IMR-90 (cell line): Measurements from ENCODE around the gene NDUFAB1. TPM values are rescaled to one million over a fixed set of nuclear protein-coding genes. Genes with fewer than 3 reads are reported as not detected.

Experiments used
- ATAC-seq: fragments of 200-7000 bp; cut with Tn5 transposase; 2 replicates; pipeline ENCODE4 v1.9.1; 2020; ENCODE audit warnings: low read depth, mild to moderate bottlenecking, moderate library complexity
- BruUV-seq: library from RNA; stranded (reverse); fragments of 400-500 nt; replicated peaks from 2 replicates; lab custom pipeline; 2021; lab: Mats Ljungman, UMichigan
- CTCF ChIA-PET: fragments of 300-600 bp; formaldehyde crosslinking; extraction: SDS; loops from one replicate; lab custom pipeline; 2021; ENCODE audit warnings: antibody characterized with exemption; lab: Yijun Ruan, JAX
- POLR2A ChIA-PET: fragments of 300-600 bp; sonication (Branson Sonifier 250); formaldehyde crosslinking; loops from one replicate; lab custom pipeline; 2022; ENCODE audit warnings: antibody characterized with exemption; ENCODE audit not compliant: unreplicated experiment; lab: Charles Lee
- DNase-seq: peaks from one replicate; pipeline ENCODE4 v3.0.0; 2013
- H2AFZ ChIP-seq: replicated peaks from 2 replicates; pipeline ENCODE3; 2013; ENCODE audit warnings: low read length, mild to moderate bottlenecking; ENCODE audit not compliant: poor library complexity
- H2AK5ac ChIP-seq: 2 replicates; pipeline ENCODE4 v1.6.1; 2013; ENCODE audit warnings: low read depth, low read length, inconsistent platforms
- H2AK9ac ChIP-seq: replicated peaks from 2 replicates; pipeline ENCODE3; 2013; ENCODE audit warnings: mild to moderate bottlenecking, low read depth, low read length, moderate library complexity; ENCODE audit not compliant: poor library complexity
- H2BK120ac ChIP-seq: 2 replicates; pipeline ENCODE4 v1.6.1; 2013; ENCODE audit warnings: low read depth, low read length, inconsistent platforms
- H2BK15ac ChIP-seq: 3 replicates; pipeline ENCODE4 v1.6.1; 2013; ENCODE audit warnings: low read depth, low read length, inconsistent platforms
- H2BK20ac ChIP-seq: 2 replicates; pipeline ENCODE4 v1.6.1; 2013; ENCODE audit warnings: low read depth, mild to moderate bottlenecking, inconsistent platforms, low read length, moderate library complexity
- H2BK5ac ChIP-seq: 2 replicates; pipeline ENCODE4 v1.6.1; 2013; ENCODE audit warnings: mild to moderate bottlenecking, low read depth, low read length, inconsistent platforms; ENCODE audit not compliant: poor library complexity, severe bottlenecking
- H3K14ac ChIP-seq: replicated peaks from 2 replicates; pipeline ENCODE4 v1.6.1; 2013; ENCODE audit warnings: low read depth, low read length, inconsistent platforms
- H3K18ac ChIP-seq: 2 replicates; pipeline ENCODE4 v1.6.1; 2013; ENCODE audit warnings: low read depth, low read length, control low read depth
- H3K23ac ChIP-seq: 2 replicates; pipeline ENCODE4 v1.6.1; 2013; ENCODE audit warnings: low read depth, low read length, inconsistent platforms
- H3K27ac ChIP-seq: 2 replicates; pipeline ENCODE4 v1.5.1; 2013; ENCODE audit warnings: mild to moderate bottlenecking, control low read depth, low read length; ENCODE audit not compliant: insufficient read depth
- H3K27me3 ChIP-seq: 2 replicates; pipeline ENCODE4 v1.6.1; 2013; ENCODE audit warnings: low read length; ENCODE audit not compliant: control insufficient read depth, insufficient read depth
- H3K36me3 ChIP-seq: 2 replicates; pipeline ENCODE4 v1.6.1; 2013; ENCODE audit warnings: low read length, mixed read lengths; ENCODE audit not compliant: control insufficient read depth, insufficient read depth
- H3K4ac ChIP-seq: 2 replicates; pipeline ENCODE4 v1.6.1; 2013; ENCODE audit warnings: low read depth, low read length, inconsistent platforms
- H3K4me1 ChIP-seq: 2 replicates; pipeline ENCODE4 v1.6.1; 2013; ENCODE audit warnings: low read length, mixed read lengths; ENCODE audit not compliant: control insufficient read depth, insufficient read depth
- H3K4me2 ChIP-seq: 2 replicates; pipeline ENCODE4 v1.6.1; 2013; ENCODE audit warnings: low read depth, mild to moderate bottlenecking, control low read depth, low read length, moderate library complexity
- H3K4me3 ChIP-seq: 2 replicates; pipeline ENCODE4 v1.5.1; 2013; ENCODE audit warnings: low read depth, mild to moderate bottlenecking, control low read depth, low read length, moderate library complexity; ENCODE audit not compliant: insufficient read depth
- H3K56ac ChIP-seq: 2 replicates; pipeline ENCODE4 v1.6.1; 2013; ENCODE audit warnings: low read length, inconsistent platforms; ENCODE audit not compliant: insufficient read depth; ENCODE audit errors: extremely low read depth
- H3K79me1 ChIP-seq, 2 experiments: 2 replicates each; pipeline ENCODE4 v1.6.1; 2013; ENCODE audit warnings: low read length in 2 of 2, inconsistent platforms in 1 of 2, low read depth in 1 of 2
- H3K9ac ChIP-seq: 2 replicates; pipeline ENCODE4 v1.6.1; 2013; ENCODE audit warnings: low read depth, low read length, control low read depth
- H3K9me1 ChIP-seq: 2 replicates; pipeline ENCODE4 v1.6.1; 2013; ENCODE audit warnings: low read length, inconsistent platforms; ENCODE audit not compliant: insufficient read depth
- H3K9me3 ChIP-seq: 2 replicates; pipeline ENCODE4 v1.6.1; 2013; ENCODE audit warnings: low read length; ENCODE audit not compliant: control insufficient read depth, insufficient read depth
- H4K20me1 ChIP-seq: 2 replicates; pipeline ENCODE4 v1.6.1; 2013; ENCODE audit warnings: low read length, inconsistent platforms; ENCODE audit not compliant: insufficient read depth
- H4K5ac ChIP-seq: 2 replicates; pipeline ENCODE4 v1.6.1; 2013; ENCODE audit warnings: mild to moderate bottlenecking, low read depth, low read length, control low read depth
- H4K8ac ChIP-seq, 2 experiments: 2 replicates each; pipeline ENCODE4 v1.6.1; 2013; ENCODE audit warnings: low read depth in 2 of 2, low read length in 2 of 2, control low read depth in 1 of 2, inconsistent platforms in 1 of 2
- H4K91ac ChIP-seq: 2 replicates; pipeline ENCODE4 v1.6.1; 2013; ENCODE audit warnings: low read depth, low read length, inconsistent platforms; ENCODE audit not compliant: insufficient read depth
- BHLHE40 ChIP-seq: fragments of 150-350 bp; IDR thresholded peaks from 2 replicates; pipeline ENCODE4 v1.6.1; 2016; ENCODE audit warnings: mild to moderate bottlenecking, low read depth, low read length
- CEBPB ChIP-seq: IDR thresholded peaks from 2 replicates; pipeline ENCODE4 v1.6.1; 2012; ENCODE audit warnings: low read depth, low read length, improper control_type of control experiment
- ELK1 ChIP-seq: fragments of 150-350 bp; IDR thresholded peaks from 2 replicates; pipeline ENCODE4 v1.6.1; 2016; ENCODE audit warnings: low read depth, mild to moderate bottlenecking, low read length, moderate library complexity, borderline replicate concordance
- FOS ChIP-seq: fragments of 150-350 bp; IDR thresholded peaks from 2 replicates; pipeline ENCODE4 v1.6.1; 2016; ENCODE audit warnings: low read depth, low read length
- RAD21 ChIP-seq: IDR thresholded peaks from 2 replicates; pipeline ENCODE4 v1.6.1; 2012; ENCODE audit warnings: low read length, improper control_type of control experiment
- RCOR1 ChIP-seq: IDR thresholded peaks from 2 replicates; pipeline ENCODE4 v1.6.1; 2012; ENCODE audit warnings: mild to moderate bottlenecking, low read length, improper control_type of control experiment; ENCODE audit not compliant: insufficient replicate concordance
- RFX5 ChIP-seq: IDR thresholded peaks from 2 replicates; pipeline ENCODE4 v1.8.0; 2012; ENCODE audit warnings: low read depth, mild to moderate bottlenecking, low read length, moderate library complexity
- USF2 ChIP-seq: fragments of 150-350 bp; IDR thresholded peaks from 2 replicates; pipeline ENCODE4 v1.6.1; 2017; ENCODE audit warnings: mild to moderate bottlenecking, antibody characterized with exemption, low read length, low read depth
- WGBS, 2 experiments: methylation state at CpG; one replicate each; pipeline versions ENCODE4 v1.1.5 to v1.1.7; 2013; ENCODE audit warnings: missing lambda C conversion rate in 2 of 2; ENCODE audit not compliant: insufficient read length in 1 of 2; ENCODE audit errors: extremely low coverage in 2 of 2; 5-methylcytosine and 5-hydroxymethylcytosine counted together
- dilution Hi-C: fragments of 300-500 bp; cut with HindIII; formaldehyde crosslinking; loops from one replicate; pipeline ENCODE4 v1.14.3; 2018; ENCODE audit warnings: low sequenced_read_pairs; ENCODE audit not compliant: unreplicated experiment
- in situ Hi-C: fragments of 300-500 bp; cut with MboI; formaldehyde crosslinking; loops from 3 replicates; pipeline ENCODE4 v1.14.3; 2019; ENCODE audit warnings: low sequenced_read_pairs, inconsistent platforms, mixed read lengths
- intact Hi-C: fragments of 100-400 bp; cut with micrococcal nuclease; formaldehyde crosslinking; loops from 2 replicates; pipeline ENCODE4 v1.10.0; 2022
- polyA plus RNA-seq, 3 experiments: library from polyadenylated mRNA; depleted of rRNA; stranded (reverse); fragments of >200 nt; gene quantifications; 2 replicates each; pipeline ENCODE4 v1.2.3, GENCODE V29; 2012; ENCODE audit warnings: low replicate concordance in 1 of 3
- total RNA-seq: library from RNA; depleted of rRNA; stranded (reverse); fragments of >200 nt; gene quantifications from 2 replicates; pipeline ENCODE4 v1.2.3, GENCODE V29; 2012

NDUFAB1 gene
- total and polyA plus RNA-seq, 2 of the 4 experiments (the other 2 are of a cell fraction) = 117 to 146 TPM

GRCh38 chr16:23537390-23537789 is 58.7 kb downstream of the NDUFAB1 start:
- Histone ChIP-seq H4K91ac (no peak overlapping the region), H3K56ac (no peak overlapping the region), H3K9me1 (peaks cover 13% of the 10 kb centered on the region), H2BK5ac (no peak overlapping the region), H3K4me3 (no peak overlapping the region), H3K14ac (no peak overlapping the region), H4K20me1 (no peaks in the 10 kb centered on the region; the same call in 1 of the 2 replicates), H3K9ac (no peak overlapping the region), H4K5ac (no peak overlapping the region), H3K18ac (no peak overlapping the region), H3K9me3 (no peaks in the 10 kb centered on the region), H2BK120ac (no peak overlapping the region), H3K36me3 (peaks cover 34% of the 10 kb centered on the region), H2AK5ac (no peak overlapping the region), H2BK15ac (no peak overlapping the region), H2AK9ac (no peak overlapping the region), H3K23ac (no peak overlapping the region), H3K4ac (no peak overlapping the region), H3K27ac (no peak overlapping the region), H3K27me3 (no peaks in the 10 kb centered on the region), H2AFZ (no peak overlapping the region), H3K79me1 (peaks cover 11 to 34% of the 10 kb centered on the region in 2 experiments; a peak in 3 of 4 replicates), H2BK20ac (no peak overlapping the region), H4K8ac (no peak overlapping the region), H3K4me1 (peaks cover 2% of the 10 kb centered on the region; the same call in 1 of the 2 replicates), H3K4me2 (no peak overlapping the region)
- no peak for ATAC-seq
- no peak for DNase-seq
- dilution Hi-C loops (no loop called here), intact Hi-C loops (no loop called here), in situ Hi-C loops (no loop called here)
- TF ChIP-seq RFX5 (no peak), BHLHE40 (no peak), RAD21 (no peak), USF2 (no peak), RCOR1 (no peak), ELK1 (no peak), FOS (no peak), CEBPB (0 out of 2 replicates have a peak, but pooled peaks have one; percentile 8)
- no CpG with 5 or more reads among the region's 3 CpGs for WGBS, 2 experiments
- BruUV-seq = no TSS peak
- CTCF ChIA-PET = no interaction called here
- POLR2A ChIA-PET = no interaction called here
